Sigmoid colon (tissue), 7 donors: ENCODE results near the gene TTC3. TPM values are rescaled to one million over a fixed set of nuclear protein-coding genes. Genes with fewer than 3 reads are reported as not detected.

Source experiments
- DNase-seq: peaks from one replicate; pipeline ENCODE4 v3.0.0-alpha.2; 2019
- H3K27ac ChIP-seq, 4 donors: fragments of 200-600 bp; sonication (generic); one replicate each; pipeline ENCODE4 v1.5.1; 2016 to 2019; ENCODE audit warnings: mild to moderate bottlenecking in 1 of 4
- H3K27me3 ChIP-seq, 3 donors: fragments of 200-600 bp; sonication (generic); one replicate each; pipeline ENCODE4 v1.5.1; 2019; ENCODE audit warnings: mild to moderate bottlenecking in 1 of 3
- H3K36me3 ChIP-seq, 4 donors: fragments of 200-600 bp; sonication (generic); one replicate each; pipeline ENCODE4 v1.5.1; 2016 to 2019
- H3K4me1 ChIP-seq, 4 donors: fragments of 200-600 bp; sonication (generic); one replicate each; pipeline ENCODE4 v1.5.1; 2017 to 2019
- H3K4me3 ChIP-seq, 4 donors: fragments of 200-600 bp; sonication (generic); one replicate each; pipeline ENCODE4 v1.5.1; 2017 to 2019; ENCODE audit warnings: mild to moderate bottlenecking in 2 of 4, moderate library complexity in 1 of 4
- H3K9me3 ChIP-seq, 4 donors: fragments of 200-600 bp in 3 of 4; sonication (generic) in 3 of 4; one replicate each; pipeline versions ENCODE4 v1.5.1 to v1.6.1; 2013 to 2019
- EP300 ChIP-seq, 4 donors: sonication (generic); formaldehyde crosslinking; IDR thresholded peaks; one replicate each; pipeline ENCODE4 v1.6.1; 2017; ENCODE audit warnings: antibody characterized with exemption in 4 of 4
- POLR2A ChIP-seq, 2 donors: fragments of 450-650 bp; IDR thresholded peaks; one replicate each; pipeline ENCODE4 v1.6.1; 2016; ENCODE audit warnings: antibody characterized with exemption in 2 of 2, mild to moderate bottlenecking in 2 of 2, moderate library complexity in 2 of 2
- POLR2AphosphoS5 ChIP-seq, 4 donors: sonication (generic); formaldehyde crosslinking; IDR thresholded peaks; one replicate each; pipeline ENCODE4 v1.6.1; 2017; ENCODE audit warnings: antibody characterized with exemption in 4 of 4
- WGBS, 2 donors: extraction: QIAGEN DNeasy Blood & Tissue Kit; methylation state at CpG; one replicate each; pipeline ENCODE4 v1.1.7; 2013; 5-methylcytosine and 5-hydroxymethylcytosine counted together
- intact Hi-C: fragments of 100-400 bp; cut with DNase I; formaldehyde crosslinking; loops from one replicate; pipeline ENCODE4 v1.15.1; 2023
- polyA plus RNA-seq, 3 donors: library from polyadenylated mRNA; stranded (reverse); fragments of 200-250 nt; gene quantifications; one replicate each; pipeline ENCODE4 v1.2.3, GENCODE V29; 2013
- total RNA-seq, 4 donors: library from RNA; depleted of rRNA; stranded (reverse); fragments of >200 nt; gene quantifications; one replicate each; pipeline ENCODE4 v1.1.0, GENCODE V29; 2016
- TF ChIP-seq, protein P1 (sequence below), 4 experiments: fragments of 450-650 bp in 3 of 4; fragments of 200-600 bp in 1 of 4; IDR thresholded peaks; one replicate each; pipeline ENCODE4 v1.5.1; 2016 to 2019; ENCODE audit warnings: antibody characterized with exemption in 4 of 4, mild to moderate bottlenecking in 3 of 4, moderate library complexity in 2 of 4
- donor health status: healthy with polysubstance abuse.
- donor health status: Bipolar disorder and iron deficiency.
- donor health status: healthy.

The TTC3 gene
- total and polyA plus RNA-seq, 7 donors = 22.2 to 151 (median 108) TPM

DNA sequence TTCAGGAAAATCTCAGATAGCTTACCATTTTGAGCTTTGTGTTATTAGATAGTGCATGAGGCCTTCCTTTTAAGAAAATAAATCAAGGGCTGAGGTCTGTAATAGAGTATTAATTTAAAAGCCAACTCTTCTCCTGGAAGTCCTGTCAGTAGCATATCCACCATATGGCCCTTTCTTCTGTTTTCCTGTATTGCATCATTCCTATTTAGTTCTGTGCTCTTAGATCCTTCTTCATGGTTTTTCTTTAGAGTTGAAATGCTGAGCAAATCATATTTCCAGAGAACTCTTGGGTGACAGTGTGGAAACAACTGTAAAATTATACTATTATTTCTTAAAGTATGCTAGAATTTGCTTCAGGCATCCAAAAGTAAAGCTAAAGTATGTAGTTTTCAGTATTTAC is 91.7 kb downstream of the TTC3 start:
- Histone ChIP-seq H3K36me3 (peaks cover 0 to 83% (median 14%) of the 10 kb centered on the region in 4 donors), H3K4me3 (no peak overlapping the region), H3K27ac (no peak overlapping the region), H3K9me3 (no peaks in the 10 kb centered on the region), H3K4me1 (no peaks in the 10 kb centered on the region), H3K27me3 (no peaks in the 10 kb centered on the region)
- intact Hi-C loops = no loop called here
- DNase-seq = no peak
- TF ChIP-seq, protein P1, sequence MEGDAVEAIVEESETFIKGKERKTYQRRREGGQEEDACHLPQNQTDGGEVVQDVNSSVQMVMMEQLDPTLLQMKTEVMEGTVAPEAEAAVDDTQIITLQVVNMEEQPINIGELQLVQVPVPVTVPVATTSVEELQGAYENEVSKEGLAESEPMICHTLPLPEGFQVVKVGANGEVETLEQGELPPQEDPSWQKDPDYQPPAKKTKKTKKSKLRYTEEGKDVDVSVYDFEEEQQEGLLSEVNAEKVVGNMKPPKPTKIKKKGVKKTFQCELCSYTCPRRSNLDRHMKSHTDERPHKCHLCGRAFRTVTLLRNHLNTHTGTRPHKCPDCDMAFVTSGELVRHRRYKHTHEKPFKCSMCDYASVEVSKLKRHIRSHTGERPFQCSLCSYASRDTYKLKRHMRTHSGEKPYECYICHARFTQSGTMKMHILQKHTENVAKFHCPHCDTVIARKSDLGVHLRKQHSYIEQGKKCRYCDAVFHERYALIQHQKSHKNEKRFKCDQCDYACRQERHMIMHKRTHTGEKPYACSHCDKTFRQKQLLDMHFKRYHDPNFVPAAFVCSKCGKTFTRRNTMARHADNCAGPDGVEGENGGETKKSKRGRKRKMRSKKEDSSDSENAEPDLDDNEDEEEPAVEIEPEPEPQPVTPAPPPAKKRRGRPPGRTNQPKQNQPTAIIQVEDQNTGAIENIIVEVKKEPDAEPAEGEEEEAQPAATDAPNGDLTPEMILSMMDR (IDR thresholded peaks at IDR 0.05) = no peak
- no peak for TF ChIP-seq POLR2AphosphoS5 (IDR thresholded peaks at IDR 0.05)
- no peak for TF ChIP-seq EP300 (IDR thresholded peaks at IDR 0.05)
- no peak for TF ChIP-seq POLR2A (IDR thresholded peaks at IDR 0.05)

DNA sequence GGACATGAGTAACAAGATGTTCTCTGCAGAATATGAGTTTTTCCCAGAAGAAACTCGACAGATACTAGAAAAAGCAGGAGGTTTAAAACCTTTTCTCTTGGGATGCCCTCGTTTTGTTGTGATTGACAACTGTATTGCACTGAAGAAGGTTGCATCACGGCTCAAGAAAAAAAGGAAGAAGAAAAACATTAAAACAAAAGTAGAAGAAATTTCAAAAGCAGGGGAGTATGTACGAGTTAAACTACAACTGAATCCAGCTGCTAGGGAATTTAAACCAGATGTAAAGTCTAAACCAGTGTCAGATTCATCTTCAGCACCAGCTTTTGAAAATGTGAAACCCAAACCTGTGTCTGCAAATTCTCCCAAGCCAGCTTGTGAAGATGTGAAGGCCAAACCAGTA is 92.5 kb downstream of the TTC3 start:
- no peak overlapping the region for H3K4me3 ChIP-seq
- no peak for DNase-seq
- H3K9me3 ChIP-seq = no peaks in the 10 kb centered on the region
- no peaks in the 10 kb centered on the region for H3K4me1 ChIP-seq
- H3K27ac ChIP-seq = no peak overlapping the region
- WGBS, 2 donors = 77 to 79% methylated on average over 4 of the region's 4 CpGs
- H3K27me3 ChIP-seq = no peaks in the 10 kb centered on the region
- TF ChIP-seq POLR2A (IDR thresholded peaks at IDR 0.05) = no peak
- no peak for TF ChIP-seq EP300 (IDR thresholded peaks at IDR 0.05)
- no peak for TF ChIP-seq POLR2AphosphoS5 (IDR thresholded peaks at IDR 0.05)
- TF ChIP-seq, protein P1 (IDR thresholded peaks at IDR 0.05) = no peak
- peaks cover 0 to 83% (median 14%) of the 10 kb centered on the region in 4 donors for H3K36me3 ChIP-seq
- intact Hi-C loops = no loop called here

DNA sequence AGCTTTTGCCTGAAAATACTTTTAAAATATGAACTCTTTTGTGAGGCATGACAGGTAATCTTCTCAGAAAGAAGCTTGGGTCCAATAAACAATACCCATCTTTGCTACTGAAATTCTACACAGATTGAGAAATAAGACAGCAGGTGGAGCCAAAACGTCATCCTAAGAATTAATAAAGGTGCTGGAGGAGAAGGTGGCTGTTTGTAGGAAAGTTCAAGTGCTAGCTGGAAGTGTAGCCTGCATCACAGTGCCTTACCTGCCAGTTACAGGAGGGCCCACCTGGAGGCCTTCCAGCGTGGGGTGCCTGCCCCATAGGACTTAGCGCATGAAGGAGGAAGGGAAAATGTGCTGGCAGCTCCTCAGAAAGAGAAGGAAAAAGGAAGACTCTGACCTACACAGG is 93.7 kb downstream of the TTC3 start:
- no peak for DNase-seq
- H3K27me3 ChIP-seq = no peaks in the 10 kb centered on the region
- 57 to 62% methylated on average over 3 of the region's 3 CpGs for whole genome bisulfite sequencing, 2 donors
- no peaks in the 10 kb centered on the region for H3K9me3 ChIP-seq
- TF ChIP-seq POLR2AphosphoS5 (IDR thresholded peaks at IDR 0.05) (no peak), EP300 (IDR thresholded peaks at IDR 0.05) (no peak), POLR2A (IDR thresholded peaks at IDR 0.05) (no peak)
- TF ChIP-seq, protein P1 (IDR thresholded peaks at IDR 0.05) = no peak
- H3K27ac ChIP-seq = no peak overlapping the region
- no peak overlapping the region for H3K4me3 ChIP-seq
- peaks cover 0 to 75% (median 14%) of the 10 kb centered on the region in 4 donors for H3K36me3 ChIP-seq
- peaks cover 0 to 8% (median 3%) of the 10 kb centered on the region in 4 donors for H3K4me1 ChIP-seq
- intact Hi-C loops = no loop called here

DNA sequence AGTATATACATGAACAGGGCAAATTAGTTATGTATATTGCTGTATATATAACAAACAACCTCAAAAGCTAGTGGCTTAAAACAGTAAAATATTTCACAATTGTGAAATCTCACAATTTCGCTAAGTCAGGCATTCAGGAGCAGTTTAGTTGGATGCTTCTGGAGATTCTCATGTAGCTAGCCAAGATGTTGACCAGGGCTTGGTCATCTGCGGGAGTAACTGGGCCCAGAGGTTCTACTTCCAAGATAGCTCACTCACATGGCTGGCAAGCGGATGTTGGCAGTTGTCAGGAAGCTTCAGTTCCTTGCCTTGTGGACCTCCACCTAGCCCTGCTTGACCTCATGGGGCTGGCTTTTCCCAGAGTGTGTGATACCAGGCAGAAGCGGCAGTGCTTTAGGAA is 95.6 kb downstream of the TTC3 start:
- intact Hi-C loops = no loop called here
- no peak for DNase-seq

More for the DNA sequence above, 95.6 kb downstream of the TTC3 start:
- Histone ChIP-seq H3K4me3 (no peak overlapping the region), H3K36me3 (peaks cover 0 to 69% (median 10%) of the 10 kb centered on the region in 4 donors), H3K27ac (no peak overlapping the region), H3K9me3 (no peaks in the 10 kb centered on the region), H3K4me1 (peaks cover 0 to 19% (median 4%) of the 10 kb centered on the region in 4 donors), H3K27me3 (no peaks in the 10 kb centered on the region)
- WGBS, 2 donors = 99% methylated on average over 4 of the region's 4 CpGs
- no peak for TF ChIP-seq POLR2A (IDR thresholded peaks at IDR 0.05)
- TF ChIP-seq, protein P1 (IDR thresholded peaks at IDR 0.05) = no peak
- no peak for TF ChIP-seq EP300 (IDR thresholded peaks at IDR 0.05)
- TF ChIP-seq POLR2AphosphoS5 (IDR thresholded peaks at IDR 0.05) = no peak
